GM11168 (cell line): ENCODE measurements around the gene GATB.

ENCODE experiments used
- in situ Hi-C: fragments of 300-500 bp; cut with MboI; formaldehyde crosslinking; loops from one replicate; pipeline ENCODE4 v1.12.0; 2022; ENCODE audit warnings: low sequenced_read_pairs; ENCODE audit not compliant: unreplicated experiment

Gene GATB

DNA sequence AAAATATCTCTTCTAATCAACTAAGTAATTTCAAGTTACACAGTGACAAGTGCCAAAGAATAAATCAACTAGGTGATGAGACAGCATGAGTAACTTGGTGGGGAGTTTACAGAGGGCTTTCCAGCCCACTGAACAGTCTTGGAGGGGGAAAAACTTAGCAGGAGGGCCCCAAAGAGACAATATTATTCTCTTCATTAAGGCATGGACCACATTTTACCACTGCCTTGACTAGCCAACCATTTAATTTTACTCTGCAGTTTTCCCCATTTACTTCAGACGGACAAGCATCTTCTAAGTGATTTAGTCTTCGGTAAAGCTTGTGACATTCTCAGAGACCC is 25.3 kb upstream of the GATB start:
- in situ Hi-C loops: no loop called here

DNA sequence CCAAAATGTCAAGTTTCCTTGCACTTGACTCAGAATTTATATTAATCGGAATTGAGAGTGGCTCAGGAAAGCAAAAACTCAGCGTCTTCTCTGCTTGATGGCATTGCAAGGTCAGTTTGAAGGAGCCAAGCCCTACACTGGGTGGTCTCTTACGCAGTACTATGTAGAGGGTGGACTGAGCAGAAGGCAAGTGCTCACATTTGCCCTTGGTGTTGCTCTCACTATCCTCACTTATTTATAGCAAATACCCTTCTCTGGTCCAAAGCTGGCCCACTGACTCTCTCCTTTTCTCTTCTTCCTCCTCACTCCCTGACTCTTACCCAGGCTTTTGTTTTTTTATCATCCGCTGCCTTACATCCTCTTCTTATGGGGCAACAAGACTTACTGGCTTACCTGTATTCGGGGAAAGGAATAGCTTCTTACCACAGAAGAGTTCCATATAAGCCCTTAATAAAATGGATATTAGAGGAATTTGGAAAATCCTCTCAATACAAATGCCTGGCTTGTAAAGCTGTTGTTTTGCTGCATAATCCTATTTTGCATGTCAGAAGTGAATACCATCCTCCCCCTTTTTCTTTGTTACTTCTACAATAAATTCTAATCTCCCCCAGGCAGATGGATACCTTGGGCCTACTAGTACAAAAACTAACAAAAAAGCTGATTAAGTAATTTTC is 24.8 kb upstream of the GATB start:
- in situ Hi-C loops: no loop called here

DNA sequence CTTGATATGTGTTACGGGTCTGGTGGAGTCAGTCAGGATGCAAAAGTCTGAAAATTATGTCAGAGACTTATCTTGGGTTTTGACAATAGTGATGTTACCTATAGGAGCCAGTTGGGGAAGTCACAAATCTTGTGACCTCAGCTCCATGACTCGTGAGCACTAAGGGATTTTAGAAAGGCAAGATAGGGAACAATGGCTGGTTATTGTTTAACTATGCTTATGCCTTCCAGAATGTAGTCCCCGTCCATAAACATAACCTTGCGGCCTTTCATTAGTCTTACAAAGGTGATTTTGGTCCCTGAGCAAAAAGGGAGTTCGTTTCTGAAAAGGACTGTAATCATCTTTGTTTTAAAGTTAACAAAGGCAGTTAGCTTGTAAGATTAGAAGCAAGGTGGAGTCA is 23.9 kb upstream of the GATB start:
- in situ Hi-C loops: no loop called here

DNA sequence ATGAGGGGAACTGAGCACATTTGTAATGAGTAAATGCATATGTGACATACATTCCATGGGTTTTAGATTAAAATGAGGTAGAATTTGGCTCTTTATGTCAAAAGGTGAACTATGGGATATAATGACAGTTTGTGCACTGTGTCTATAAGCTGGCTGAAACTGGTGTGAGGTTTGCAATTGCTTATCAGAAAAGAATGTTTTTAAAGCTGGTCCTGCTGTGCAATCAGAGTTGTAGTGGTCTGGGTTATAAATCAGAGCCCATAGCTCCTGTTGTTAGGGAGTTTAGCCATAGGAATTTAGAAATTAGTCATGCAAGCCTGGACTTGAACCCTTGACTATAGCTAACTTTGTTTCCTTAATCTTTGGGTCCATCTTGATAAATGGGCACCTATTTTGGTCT is 23.1 kb upstream of the GATB start:
- in situ Hi-C loops: no loop called here

DNA sequence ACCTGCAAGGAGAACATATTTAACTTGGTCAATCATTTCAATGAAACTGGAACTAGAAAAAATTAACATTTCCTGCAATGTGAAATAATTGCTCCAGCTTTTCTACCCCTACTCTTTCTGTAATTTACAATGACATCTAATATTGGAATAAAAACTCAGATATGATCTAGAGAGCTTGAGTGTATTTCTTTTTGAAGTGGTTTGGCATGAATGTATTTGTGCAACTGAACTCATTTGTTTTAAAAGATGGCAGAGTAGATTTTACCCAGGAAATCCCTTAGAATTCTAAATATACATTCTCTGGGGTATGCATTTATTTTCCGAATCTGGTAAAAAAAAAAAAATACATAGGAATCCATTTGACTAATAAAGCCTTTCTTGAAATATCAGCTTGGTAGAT is 21.5 kb upstream of the GATB start:
- in situ Hi-C loops: no loop called here

DNA sequence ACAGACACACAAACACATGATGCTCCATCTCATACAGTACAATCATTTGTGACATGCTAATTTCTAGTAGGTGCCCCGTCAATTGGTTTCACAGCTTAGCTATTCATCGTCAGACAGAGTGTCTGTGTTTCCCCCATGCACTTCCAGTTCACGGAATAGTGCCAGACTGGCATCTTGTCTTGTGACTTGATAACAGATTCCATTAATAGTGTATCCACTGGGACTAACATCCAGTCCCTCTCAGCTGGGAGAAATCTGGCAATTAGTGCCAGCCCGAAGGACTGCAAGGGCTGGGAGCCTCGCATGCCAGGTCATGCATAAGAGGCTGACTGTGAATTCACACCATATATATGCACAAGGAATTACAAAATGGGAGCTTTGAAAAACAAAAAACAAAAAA is 20.2 kb upstream of the GATB start:
- in situ Hi-C loops: no loop called here

DNA sequence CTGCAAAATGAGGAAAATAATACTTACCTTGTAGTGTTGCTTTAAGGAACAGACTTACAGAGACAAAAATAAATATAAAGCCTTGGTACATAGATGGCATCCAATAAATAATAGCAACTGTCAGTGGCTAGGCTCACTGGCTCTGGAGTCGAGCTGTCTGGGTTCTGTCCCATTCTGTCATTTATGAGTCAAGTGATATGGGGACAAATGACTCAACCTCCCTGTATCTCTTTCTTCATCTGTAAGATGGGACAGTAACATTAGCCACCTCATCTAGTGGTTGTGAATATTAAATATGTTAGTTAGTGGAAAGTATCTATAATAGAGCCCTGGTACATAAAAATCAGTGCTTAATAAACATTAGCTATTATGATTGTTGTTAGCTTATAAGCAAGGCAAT is 16.7 kb upstream of the GATB start:
- in situ Hi-C loops: no loop called here

DNA sequence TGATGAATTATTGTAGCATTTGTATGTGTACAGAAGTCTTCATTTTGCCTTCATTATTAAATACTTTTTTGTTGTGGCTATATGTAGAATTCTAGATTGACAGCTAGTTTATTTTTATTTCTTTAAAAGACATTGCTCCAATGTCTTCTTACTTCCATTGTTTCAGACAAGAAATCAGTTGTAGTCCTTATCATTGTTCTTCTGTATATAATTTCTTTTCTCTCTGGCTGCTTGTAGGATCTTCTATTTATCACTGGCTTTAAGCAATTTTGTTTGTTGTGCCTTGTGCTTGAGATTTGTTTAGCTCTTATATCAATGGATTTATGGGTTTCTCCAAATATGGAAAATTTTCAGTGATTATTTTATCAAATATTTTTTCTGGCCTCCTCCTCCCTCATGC is 13.5 kb upstream of the GATB start:
- in situ Hi-C loops: no loop called here

DNA sequence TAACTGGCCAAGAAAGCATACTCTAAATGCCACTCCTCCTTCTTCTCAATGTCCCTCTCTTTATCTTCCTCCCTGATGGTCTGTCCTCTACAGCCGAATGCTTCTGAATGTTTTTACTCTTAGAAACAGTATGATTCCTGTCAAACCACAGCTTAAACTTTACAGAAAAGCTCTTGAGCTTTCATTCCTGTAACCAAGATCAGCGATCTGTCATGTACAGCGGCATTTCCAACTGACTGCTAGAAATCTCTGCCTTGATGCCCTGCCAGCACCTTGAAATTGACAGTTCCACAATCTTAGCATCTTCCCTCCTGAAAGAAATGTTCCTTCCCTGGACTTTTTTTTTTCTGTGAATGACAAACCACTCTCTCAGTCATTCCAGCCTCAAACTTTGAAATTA is 11.5 kb upstream of the GATB start:
- in situ Hi-C loops: no loop called here

DNA sequence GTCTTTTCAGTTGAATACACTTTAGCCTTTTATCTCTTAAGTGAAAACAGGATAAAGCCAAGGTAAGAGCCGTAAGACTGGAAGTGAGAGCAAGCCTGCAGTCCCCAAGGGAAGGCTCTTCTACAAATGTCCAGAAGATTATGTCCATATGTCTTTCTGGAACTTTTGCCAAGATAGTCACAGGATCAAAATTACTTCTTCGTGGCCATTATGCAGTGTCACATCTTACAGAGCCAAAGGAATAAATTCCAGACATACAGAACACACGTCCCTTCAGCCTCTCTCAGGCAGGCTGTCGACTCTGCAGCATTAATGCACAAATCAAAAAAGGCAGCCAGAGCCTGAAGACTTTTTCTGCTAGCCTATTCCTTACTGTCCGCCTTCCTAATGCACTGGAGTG is 10.9 kb upstream of the GATB start:
- in situ Hi-C loops: no loop called here

DNA sequence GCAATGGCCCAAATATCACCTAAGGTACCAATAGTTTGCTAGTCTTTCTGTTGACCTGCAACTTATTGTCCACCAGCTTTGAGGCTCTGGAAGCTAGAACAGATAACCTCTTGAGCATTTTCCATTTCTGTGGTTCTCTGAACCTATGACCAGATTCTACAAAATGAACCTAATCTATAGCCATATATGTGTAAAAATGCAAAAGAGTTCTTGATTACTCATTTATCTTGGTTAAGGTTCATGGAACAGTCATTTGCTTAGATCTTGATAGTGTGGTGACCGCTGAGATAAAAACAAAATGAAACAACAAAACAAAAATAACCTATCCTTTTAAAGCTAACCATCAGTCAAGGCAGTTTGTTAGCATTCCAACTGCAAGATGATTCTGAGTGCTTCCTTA is 9.3 kb upstream of the GATB start:
- in situ Hi-C loops: no loop called here

DNA sequence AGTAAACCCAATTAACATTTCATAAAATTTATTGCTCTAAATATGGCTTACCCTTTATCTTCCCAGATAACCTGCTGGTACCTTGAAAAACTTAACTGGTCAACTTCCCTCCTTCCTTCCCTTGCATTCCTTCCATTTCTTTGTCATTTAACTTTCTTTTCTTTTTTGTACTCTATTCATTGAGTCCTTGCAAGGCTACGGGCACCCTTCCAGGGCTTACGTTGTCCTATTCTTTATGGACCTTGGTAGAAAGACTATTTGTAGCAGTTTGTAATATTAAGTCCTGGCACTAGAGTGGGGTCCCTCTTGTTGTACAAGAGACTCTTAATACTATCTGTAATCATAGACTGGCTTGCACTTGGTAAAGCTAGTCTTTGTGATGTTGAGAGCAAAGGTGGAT is 8.0 kb upstream of the GATB start:
- in situ Hi-C loops: no loop called here

DNA sequence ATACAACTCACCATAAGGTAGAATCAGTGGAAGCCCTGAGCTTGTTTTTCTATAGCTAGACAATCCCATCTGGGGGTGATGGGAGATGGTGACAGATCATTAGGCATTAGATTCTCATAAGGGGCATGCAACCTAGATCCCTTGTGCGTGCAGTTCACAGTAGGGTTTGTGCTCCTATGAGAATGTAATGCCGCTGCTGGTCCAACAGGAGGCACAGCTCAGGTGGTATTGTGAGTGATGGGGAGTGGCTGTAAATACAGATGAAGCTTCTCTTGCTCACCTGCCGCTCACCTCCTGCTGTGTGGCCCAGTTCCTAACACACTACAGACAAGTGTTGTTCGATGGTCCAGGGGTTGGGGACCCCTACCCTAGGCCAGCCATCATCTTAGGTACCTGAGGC is 5.9 kb upstream of the GATB start:
- in situ Hi-C loops: no loop called here

DNA sequence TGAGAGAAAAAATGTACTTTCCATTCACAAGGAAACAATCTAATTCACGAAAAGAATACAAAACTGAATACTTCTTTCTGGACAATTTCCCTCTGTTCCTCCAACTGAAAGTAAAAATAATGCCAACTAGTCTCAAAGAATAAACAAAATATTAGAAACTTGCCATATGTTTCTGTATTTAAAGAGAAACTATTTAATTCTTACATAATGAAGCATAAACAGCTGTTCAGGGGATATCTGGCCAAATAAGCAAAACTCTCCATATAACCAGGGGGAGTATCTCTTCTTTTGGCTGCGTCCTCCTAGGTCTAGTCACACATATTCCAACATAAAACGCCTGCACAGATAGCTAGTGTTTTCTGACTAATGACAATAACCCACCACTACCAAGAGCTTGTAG is 805 bp downstream of the GATB start:
- in situ Hi-C loops: no loop called here

DNA sequence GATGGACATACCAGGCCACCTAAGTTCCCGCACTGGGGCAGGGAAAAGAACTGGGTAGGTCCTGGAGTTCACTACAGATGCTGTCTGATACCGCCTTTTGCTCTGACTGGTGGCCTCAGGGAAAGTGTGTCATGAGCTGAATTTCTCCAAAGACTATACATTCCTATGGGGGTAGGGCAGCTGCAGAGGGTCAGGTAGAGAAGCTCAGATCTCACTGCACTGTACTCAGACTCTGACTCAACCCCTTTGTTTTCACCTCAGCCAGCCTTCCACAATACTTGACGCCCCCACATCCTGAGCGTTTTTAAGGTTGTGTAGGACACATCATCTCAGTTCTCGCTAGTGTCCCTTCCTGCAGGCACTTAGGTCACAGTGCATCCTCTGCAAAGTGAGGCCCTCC is 7.8 kb downstream of the GATB start:
- in situ Hi-C loops: no loop called here

DNA sequence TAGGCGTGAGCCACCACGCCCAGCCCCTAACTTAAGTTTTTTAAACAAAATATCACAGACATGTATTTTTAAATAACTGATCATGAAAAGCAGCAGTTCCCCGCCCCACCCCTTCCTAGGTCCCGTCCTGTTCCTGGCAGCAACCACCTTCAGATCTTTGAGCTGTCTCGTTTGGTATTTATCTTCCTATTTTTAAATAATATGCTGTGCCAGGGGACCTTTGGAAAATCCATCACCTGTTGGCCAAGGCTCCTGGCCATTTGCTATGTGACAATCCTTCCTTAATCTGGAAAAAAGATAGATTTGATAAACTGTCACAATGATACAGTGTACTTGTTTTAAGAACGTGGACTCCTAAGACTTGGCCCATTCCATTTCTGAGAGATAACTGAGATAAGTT is 10.7 kb downstream of the GATB start:
- in situ Hi-C loops: no loop called here

DNA sequence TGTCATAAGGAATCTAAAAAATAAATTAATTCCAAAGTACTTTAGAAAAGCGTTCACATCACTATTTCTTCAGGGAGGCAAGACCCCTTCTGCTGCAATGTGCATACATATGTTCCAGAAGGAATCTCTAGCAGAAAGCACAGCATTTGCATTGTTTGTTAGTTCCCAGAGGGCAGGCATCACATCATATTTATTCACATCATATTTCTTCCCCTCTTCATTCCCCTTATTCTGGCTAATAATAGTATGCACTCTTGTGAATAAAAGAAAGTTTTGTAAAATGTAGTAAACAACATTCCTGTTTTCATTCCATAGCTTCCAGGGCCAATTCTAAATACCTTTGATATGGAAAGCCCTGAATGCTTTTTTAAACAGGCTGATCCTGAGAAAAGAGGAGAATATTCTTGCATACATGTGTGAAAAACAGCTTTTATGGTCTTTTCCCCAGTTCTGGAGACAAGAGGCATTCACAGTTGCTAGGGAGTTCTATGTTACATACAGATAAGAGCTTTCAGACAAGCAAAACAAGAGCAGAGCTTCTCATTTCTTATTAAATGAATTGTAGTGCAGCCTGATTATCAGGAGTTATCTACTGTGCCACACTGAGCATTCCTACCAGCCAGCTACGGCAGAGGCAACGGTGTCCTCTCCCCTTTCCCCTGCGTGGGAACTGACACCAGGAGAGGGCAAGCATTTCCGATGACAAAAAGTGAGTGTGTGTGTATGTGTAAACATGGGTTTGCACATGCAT is 15.2 kb downstream of the GATB start:
- in situ Hi-C loops: no loop called here

DNA sequence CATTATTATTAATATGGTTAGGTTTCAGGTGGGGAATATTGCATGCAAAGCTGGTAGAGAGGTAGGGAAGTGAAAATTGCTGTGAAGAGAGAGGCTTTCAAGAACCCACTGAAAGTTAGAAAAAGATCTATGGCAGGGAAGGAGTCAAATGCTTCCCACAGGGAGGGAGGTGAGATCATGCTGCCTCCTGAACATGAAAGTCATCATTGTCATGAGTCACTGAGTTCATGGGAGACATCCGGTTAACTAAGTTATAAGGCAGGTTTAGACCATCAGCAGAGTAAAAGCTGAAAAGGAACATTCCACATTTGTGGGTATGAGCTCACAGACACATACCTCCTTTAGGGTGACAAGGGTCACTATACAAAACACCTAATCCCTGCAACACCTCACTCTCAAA is 16.2 kb downstream of the GATB start:
- in situ Hi-C loops: no loop called here

DNA sequence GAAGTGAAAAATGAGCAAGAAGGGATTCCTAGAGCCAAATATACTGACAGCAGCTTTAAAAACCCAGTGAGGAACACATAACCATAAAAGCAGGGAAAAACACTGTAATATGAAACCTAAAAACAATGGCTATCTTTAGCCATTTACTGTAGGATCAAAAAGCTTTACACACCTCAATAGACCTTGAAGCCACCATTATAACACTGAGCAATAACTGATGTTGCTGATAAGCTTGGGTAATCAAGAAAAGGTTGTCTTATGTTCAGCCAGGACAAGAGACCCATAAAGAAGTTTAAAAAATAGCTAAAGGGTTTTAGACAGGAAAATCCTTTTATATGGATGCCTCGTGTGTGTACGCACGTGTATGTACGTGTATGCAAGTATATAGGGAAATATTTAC is 16.9 kb downstream of the GATB start:
- in situ Hi-C loops: no loop called here

DNA sequence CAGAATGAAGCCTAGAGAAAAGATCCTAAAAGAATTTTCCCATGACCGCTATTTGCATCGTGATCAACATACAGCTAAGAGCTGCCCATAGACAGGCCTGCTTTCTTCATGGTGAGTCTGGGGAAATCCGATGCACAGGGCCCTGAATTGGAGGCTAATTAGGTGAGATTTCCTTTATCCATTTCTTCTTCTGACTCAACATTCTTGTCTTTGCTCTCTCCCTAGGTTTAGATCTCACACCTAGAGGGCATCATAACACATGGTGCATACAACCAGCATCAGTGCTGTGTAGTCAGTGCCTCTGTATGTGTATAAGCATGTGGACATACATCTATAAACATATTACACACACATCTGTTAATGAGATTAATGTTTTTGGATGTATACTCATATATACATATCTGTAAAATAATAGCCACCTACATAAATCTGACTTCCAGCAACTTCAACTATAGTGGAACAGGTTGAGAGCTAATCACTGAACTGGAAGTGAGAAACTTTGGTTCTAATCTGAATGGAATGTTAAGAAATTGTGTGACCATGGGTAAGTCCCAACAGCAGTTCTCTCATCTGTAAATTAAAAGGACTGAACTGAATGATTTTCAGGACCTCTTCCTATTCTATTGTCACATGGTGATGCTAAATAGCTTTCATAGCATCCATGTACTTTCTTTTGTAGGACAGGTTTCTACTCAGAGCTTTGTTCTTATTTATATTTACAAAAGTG is 17.5 kb downstream of the GATB start:
- in situ Hi-C loops: no loop called here

DNA sequence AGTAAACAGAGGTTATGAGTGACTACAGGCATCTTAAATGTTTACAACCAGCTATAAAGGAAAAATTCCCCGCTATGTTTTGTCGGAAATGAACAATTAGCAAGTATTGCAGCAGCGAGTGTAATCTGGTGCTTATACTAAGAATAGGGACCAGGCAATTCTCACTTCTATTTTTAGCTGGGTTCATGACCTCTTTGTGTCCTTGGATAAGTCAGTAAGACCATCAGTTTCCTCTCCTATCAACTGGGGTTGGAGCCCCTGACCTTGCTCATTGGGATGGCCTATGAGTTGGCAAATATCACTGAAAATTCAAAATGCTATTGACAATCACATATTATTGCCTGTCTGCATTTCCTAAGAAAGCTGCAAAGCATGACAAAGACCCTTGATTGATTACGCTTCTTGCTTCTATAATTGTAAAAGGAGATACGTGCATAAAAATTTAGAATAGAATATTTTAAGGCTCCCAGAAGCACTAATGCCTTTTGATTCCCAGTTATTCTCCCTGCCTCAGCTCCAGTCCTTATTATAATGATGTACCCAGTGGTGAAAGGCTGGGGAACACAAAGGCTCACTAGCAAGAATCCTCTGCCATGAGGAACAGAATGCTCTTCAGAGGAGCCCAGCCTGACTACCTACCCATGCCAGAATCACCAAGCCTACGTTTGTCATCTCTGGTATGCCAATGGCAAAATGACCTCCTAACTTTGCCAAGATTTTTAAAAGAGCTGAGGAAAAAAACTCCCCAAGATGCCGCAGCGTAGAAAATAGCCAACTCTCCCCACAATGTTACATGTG is 21.9 kb downstream of the GATB start:
- in situ Hi-C loops: no loop called here
